Cardiac muscle cell (in vitro differentiated cells and primary cell): ENCODE measurements around the gene VPS51. TPM values are rescaled to one million over a fixed set of nuclear protein-coding genes. Genes with fewer than 3 reads are reported as not detected.

Source experiments
- DNase-seq, 2 donors: peaks; one replicate each; pipeline versions ENCODE4 v3.0.0 to v3.0.0-alpha.2; 2010 to 2017; ENCODE audit warnings: low read depth in 1 of 2, low spot score in 1 of 2
- H3K27ac ChIP-seq: fragments of 200-600 bp; sonication (generic); 2 replicates; pipeline ENCODE4 v1.5.1; 2016
- H3K27me3 ChIP-seq: fragments of 200-600 bp; sonication (generic); 2 replicates; pipeline ENCODE4 v1.6.0; 2016; ENCODE audit warnings: control low read depth
- H3K36me3 ChIP-seq: fragments of 200-600 bp; sonication (generic); 2 replicates; pipeline ENCODE4 v1.5.1; 2016; ENCODE audit warnings: control low read depth
- H3K4me1 ChIP-seq: fragments of 200-600 bp; sonication (generic); 2 replicates; pipeline ENCODE4 v1.8.1; 2017; ENCODE audit warnings: low read depth, mild to moderate bottlenecking, mixed run types
- H3K4me3 ChIP-seq: fragments of 200-600 bp; sonication (generic); 2 replicates; pipeline ENCODE4 v1.5.1; 2016; ENCODE audit warnings: mild to moderate bottlenecking
- H3K9me3 ChIP-seq: fragments of 200-600 bp; sonication (generic); 2 replicates; pipeline ENCODE4 v1.5.1; 2017; ENCODE audit warnings: low read depth, mild to moderate bottlenecking, control low read depth
- CTCF ChIP-seq: IDR thresholded peaks from 2 replicates; pipeline ENCODE4 v1.5.1; 2012; ENCODE audit warnings: low read depth, mild to moderate bottlenecking, low read length
- polyA plus RNA-seq: library from polyadenylated mRNA; unstranded; fragments of >200 nt; fragmentation: Nextera tagmentation; extraction: Ambion mirVana; gene quantifications from 2 replicates; pipeline ENCODE4 v1.2.1, GENCODE V29; 2016
- total RNA-seq: library from RNA; depleted of rRNA; stranded (reverse); fragments of >200 nt; gene quantifications from 2 replicates; pipeline ENCODE4 v1.2.3, GENCODE V29; 2016

The VPS51 gene
- total and polyA plus RNA-seq, 2 experiments from 2014 or later = 77.9 to 755 TPM

GRCh38 chr11:65056999-65057398 lies 39.0 kb upstream of the VPS51 start:
- no peaks in the 10 kb centered on the region for H3K36me3 ChIP-seq
- no peak overlapping the region for H3K27ac ChIP-seq
- no peak for TF ChIP-seq CTCF
- no peaks in the 10 kb centered on the region for H3K9me3 ChIP-seq
- H3K4me3 ChIP-seq = no peak overlapping the region
- H3K4me1 ChIP-seq = no peaks in the 10 kb centered on the region
- DNase-seq = no peak
- H3K27me3 ChIP-seq = no peaks in the 10 kb centered on the region

GRCh38 chr11:65057526-65057925 lies 38.5 kb upstream of the VPS51 start:
- TF ChIP-seq CTCF = no peak
- Histone ChIP-seq H3K4me3 (no peak overlapping the region), H3K27me3 (no peaks in the 10 kb centered on the region), H3K36me3 (no peaks in the 10 kb centered on the region), H3K4me1 (no peaks in the 10 kb centered on the region), H3K9me3 (no peaks in the 10 kb centered on the region), H3K27ac (no peak overlapping the region)
- DNase-seq = no peak

- Histone ChIP-seq H3K4me1 (no peaks in the 10 kb centered on the region), H3K27ac (no peak overlapping the region), H3K27me3 (no peaks in the 10 kb centered on the region), H3K4me3 (no peak overlapping the region), H3K9me3 (no peaks in the 10 kb centered on the region), H3K36me3 (no peaks in the 10 kb centered on the region)
- no peak for TF ChIP-seq CTCF
- DNase-seq = no peak
These were observed 38.0 kb upstream of the VPS51 start for GRCh38 chr11:65058012-65058411.

- no peak for TF ChIP-seq CTCF
- Histone ChIP-seq H3K9me3 (no peaks in the 10 kb centered on the region), H3K36me3 (no peaks in the 10 kb centered on the region), H3K4me1 (no peaks in the 10 kb centered on the region), H3K4me3 (no peak within 1 kb of the TSS), H3K27ac (no peak within 1 kb of the TSS), H3K27me3 (no peaks in the 10 kb centered on the region)
- DNase-seq = no peak
These were observed 37.5 kb upstream of the VPS51 start, which contains the start of gene NAALADL1 for GRCh38 chr11:65058419-65059054. Gene NAALADL1, minus strand, starts transcription at chr11:65058553. Its CDS starts 32 bp downstream, at chr11:65058521.

GRCh38 chr11:65059523-65059922 lies 36.5 kb upstream of the VPS51 start:
- TF ChIP-seq CTCF = no peak
- Histone ChIP-seq H3K27ac (no peak overlapping the region), H3K27me3 (no peaks in the 10 kb centered on the region), H3K36me3 (no peaks in the 10 kb centered on the region), H3K4me1 (no peaks in the 10 kb centered on the region), H3K9me3 (no peaks in the 10 kb centered on the region), H3K4me3 (no peak overlapping the region)
- no peak for DNase-seq
